Right ventricle myocardium superior (tissue), 1 donor: ENCODE data around the gene PDGFA. TPM values are rescaled to one million over a fixed set of nuclear protein-coding genes. Genes with fewer than 3 reads are reported as not detected.

Source experiments
- ATAC-seq: fragments of 200-7000 bp; cut with Tn5 transposase; one replicate; pipeline ENCODE4 v1.9.1; 2020; ENCODE audit warnings: mild to moderate bottlenecking; ENCODE audit not compliant: poor library complexity
- DNase-seq: peaks from one replicate; pipeline ENCODE4 v3.0.0-alpha.2; 2020
- intact Hi-C: fragments of 100-400 bp; cut with DNase I; formaldehyde crosslinking; loops from one replicate; pipeline ENCODE4 v1.11.2; 2022
- long read RNA-seq: library from polyadenylated mRNA; unstranded; transcript quantifications from one replicate; pipeline ENCODE4 v2.0.0, GENCODE V29; 2021
- total RNA-seq: library from RNA; stranded (reverse); fragmentation: NEBNext Ultra II Directional; extraction: Animal tissue kit (Norgen Biotek cat#: 25700); gene quantifications from one replicate; pipeline ENCODE4 v1.2.1, GENCODE V29; 2021
- donor health status: DM: no; HTN: yes; CAD: no; lungs with severe emphysema.

PDGFA gene
- 34.5 TPM for total RNA-seq
- long read RNA-seq, transcript PDGFA-203 (6 exons, 2,305 nt): major isoform, 10 of 25 reads
- long read RNA-seq, partial matches to known transcripts: 0 of 25 reads
- long read RNA-seq, other reads (novel, unspliced or antisense): 15 of 25 reads

DNA sequence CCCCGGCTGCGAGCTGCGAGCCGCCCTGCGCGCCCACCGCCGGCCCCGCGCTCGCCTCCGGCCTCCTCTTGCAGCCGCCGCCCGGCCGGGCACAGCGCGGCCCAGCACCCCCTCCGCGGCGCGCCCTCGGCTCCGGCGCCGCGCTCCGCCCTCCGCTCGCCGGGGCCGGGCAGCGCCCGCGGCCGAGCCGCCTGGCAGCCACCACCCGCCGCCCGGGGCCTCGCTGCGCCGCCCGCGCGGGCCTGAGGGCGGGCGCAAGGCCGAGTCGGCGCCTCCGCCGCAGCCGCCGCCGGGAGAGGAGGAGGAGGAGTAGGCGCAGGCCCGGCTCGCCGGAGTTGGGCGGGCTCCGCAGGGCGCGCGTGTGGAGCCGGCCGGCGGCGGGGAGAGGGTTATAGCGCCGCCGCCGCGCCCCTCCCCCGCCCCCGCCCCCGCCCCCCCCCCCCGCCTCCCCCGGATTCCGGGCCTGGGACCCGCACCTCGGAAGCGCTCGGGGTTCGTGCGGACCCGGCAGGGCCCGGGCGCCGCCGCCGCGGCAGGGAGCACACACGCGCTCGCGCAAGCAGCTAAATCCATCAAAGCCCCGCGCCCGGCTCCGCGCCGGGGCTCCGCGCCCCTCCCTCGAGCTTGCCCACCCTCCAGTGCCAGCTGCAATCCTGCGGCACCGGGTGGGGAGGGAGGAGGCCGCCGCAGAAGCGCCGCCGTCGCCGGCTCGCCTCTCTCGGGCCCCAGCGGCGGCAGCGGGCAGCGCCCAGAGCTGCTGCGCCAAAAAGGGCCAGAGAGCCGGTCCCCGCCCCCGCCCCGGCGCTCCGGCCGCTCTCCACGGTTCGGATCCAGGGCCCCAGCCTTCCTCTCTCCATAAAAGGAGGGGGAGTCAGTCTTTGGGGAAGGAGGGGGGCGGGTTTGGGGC is at the start of gene PDGFA:
Gene PDGFA, minus strand, starts transcription at position 363 of the 907 bp plus-strand sequence. CDS start 845 bp downstream, outside the sequence.
- ATAC-seq (peak; percentile 32), DNase-seq (peak; percentile 74)
- intact Hi-C loops: loop anchor here (5.0 to 10.0 kb wide), 3 partner anchors 125 to 213 kb away; no protein-coding TSS in a partner anchor

- intact Hi-C loops: no loop called here
- DNase-seq (peak; percentile 60), ATAC-seq (peak; percentile 73)
These were observed 48.6 kb upstream of the PDGFA start for GRCh38 chr7:568031-568951.

- intact Hi-C loops: no loop called here
- DNase-seq (no peak), ATAC-seq (no peak)
These were observed 47.7 kb upstream of the PDGFA start for GRCh38 chr7:567305-567883.

DNA sequence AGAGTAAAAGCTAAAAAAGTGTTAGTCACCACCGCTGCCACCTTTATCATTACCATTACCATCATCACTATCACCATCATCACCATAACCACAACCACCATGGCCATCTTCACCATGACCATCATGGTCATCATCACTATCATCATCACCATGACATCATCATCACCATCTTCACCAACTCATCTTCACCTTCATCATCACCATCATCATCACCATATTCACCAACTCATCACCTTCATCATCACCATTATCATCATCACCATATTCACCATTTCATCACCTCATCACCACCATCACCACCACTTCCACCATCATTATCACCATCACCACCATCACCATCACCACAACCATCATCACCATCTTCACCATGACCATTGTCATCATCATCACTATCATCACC is 46.5 kb upstream of the PDGFA start:
- DNase-seq (no peak), ATAC-seq (no peak)
- intact Hi-C loops: no loop called here

DNA sequence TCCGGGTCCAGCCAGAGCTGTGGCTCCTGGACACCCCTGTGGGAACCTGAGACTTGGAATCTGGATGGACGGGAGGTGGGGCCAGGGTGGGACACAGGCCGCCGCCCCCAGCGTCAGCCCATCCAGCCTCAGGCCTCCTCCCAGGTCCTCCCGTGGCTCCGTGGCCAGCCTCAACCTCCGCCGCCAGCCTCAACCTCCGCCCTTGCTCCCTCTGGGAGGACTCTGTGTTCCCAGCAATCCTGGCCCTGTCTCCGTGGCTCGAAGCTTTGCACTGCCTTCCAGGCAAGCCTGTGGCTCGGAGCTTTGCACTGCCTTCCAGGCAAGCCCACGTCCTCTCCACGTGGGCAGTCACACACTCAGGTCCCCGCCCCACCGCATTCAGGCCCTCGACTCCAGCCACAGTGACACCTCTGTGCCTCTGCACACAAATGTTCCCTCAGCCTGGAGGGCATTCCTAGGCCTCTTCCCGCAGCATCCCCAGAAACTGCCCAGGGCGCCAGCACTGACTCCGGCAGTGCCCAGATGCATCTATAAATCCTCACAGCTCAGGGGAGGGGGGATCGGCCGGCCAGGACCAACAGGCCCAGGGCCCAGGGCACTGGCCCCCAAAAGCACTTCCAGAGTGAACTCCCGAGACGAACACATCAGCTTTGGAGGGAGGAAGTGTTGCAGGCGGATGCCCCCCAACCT is 44.7 kb upstream of the PDGFA start:
- intact Hi-C loops: no loop called here
- no peak for DNase-seq
- no peak for ATAC-seq

DNA sequence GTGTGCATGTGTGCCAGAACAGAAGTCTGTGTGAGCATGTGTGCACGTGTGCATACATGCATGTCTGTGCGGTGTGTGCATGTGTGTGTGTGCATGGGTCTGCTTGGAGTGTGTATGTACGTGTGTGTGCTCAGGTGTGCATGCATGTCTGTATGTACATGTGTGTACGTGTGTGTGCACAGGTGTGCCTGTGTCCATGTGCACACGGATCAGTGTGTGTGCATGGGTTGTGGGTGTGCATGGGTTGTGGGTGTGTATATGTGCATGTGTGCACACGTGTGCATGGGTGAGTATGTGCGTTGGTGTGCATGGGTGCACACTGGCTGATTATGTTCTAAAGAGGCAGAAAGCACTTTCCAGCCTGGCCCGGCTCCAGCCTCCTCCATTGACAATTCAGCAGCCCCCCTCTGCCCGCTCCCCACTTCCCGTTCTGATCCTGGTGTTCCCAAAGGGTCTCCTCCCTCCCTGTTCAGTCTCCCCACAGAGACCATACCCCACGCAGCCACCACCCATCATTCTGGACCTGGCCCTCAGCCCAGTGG is 44.1 kb upstream of the PDGFA start:
- ATAC-seq: no peak
- intact Hi-C loops: no loop called here
- DNase-seq: no peak

- DNase-seq (no peak), ATAC-seq (no peak)
- intact Hi-C loops: no loop called here
These were observed 43.4 kb upstream of the PDGFA start for GRCh38 chr7:562789-563628.

GRCh38 chr7:562374-562675 is 42.7 kb upstream of the PDGFA start:
- intact Hi-C loops: no loop called here
- no peak for ATAC-seq
- DNase-seq: no peak

DNA sequence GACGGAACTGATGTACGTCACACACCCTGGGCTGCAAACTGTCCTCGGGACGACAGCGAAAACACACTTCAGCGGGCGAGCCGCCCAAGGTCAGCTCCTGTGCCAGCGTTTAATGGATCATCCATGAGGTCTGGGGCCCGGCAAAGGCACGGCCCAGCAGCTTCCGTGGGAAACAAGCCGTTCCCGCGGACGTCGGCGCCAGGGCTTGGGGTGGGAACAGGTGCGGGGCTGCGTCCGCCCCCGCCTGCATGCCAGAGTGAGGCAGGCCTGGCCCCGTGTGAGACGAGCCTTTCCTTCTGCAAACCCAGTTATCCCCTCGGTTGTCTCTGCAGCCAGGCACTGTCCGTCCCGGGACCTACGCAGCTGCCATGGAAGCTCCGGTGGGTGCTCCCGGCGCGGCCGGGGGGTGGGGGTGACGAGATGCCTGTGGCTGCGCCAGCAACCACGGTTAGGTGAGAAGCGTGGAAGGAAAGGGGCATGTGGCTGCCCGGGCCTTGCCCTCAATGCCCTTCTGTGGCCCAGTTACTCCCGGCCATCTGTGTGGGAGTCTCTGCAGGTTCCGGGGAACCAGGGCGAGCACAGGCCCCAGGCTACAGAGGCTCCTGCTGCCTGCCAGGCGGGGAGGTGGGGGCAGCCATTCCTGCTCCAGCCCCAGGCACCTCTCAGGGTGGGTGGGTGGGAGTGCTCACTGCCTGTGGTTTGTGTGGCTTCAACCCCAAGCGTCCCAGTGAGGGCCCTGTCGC is 42.2 kb upstream of the PDGFA start:
- intact Hi-C loops: no loop called here
- ATAC-seq (peak; percentile 69), DNase-seq (no peak)

- DNase-seq: no peak
- intact Hi-C loops: no loop called here
- ATAC-seq: no peak
These were observed 41.5 kb upstream of the PDGFA start for GRCh38 chr7:560966-561630.

- no peak for DNase-seq
- ATAC-seq: no peak
- intact Hi-C loops: no loop called here
These were observed 39.7 kb upstream of the PDGFA start for GRCh38 chr7:559396-559705.

DNA sequence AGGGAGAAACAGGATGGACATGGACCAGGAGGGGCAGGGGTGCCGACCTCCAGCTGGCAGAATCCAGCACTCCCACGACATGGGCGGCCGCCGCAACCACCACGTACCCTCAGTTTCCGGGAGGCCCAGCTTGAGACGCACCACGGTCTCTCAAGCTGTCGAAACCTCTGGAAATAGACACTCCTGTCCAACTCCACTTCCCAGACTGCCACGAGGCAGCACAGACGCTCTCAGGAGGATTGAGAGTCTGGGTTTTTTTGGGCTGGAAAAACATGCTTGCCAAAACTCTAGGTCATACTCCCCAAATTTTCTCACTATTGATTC is 37.9 kb upstream of the PDGFA start:
- DNase-seq (no peak), ATAC-seq (no peak)
- intact Hi-C loops: no loop called here

GRCh38 chr7:556837-557557 is 37.4 kb upstream of the PDGFA start:
- intact Hi-C loops: no loop called here
- ATAC-seq: no peak
- DNase-seq: no peak

DNA sequence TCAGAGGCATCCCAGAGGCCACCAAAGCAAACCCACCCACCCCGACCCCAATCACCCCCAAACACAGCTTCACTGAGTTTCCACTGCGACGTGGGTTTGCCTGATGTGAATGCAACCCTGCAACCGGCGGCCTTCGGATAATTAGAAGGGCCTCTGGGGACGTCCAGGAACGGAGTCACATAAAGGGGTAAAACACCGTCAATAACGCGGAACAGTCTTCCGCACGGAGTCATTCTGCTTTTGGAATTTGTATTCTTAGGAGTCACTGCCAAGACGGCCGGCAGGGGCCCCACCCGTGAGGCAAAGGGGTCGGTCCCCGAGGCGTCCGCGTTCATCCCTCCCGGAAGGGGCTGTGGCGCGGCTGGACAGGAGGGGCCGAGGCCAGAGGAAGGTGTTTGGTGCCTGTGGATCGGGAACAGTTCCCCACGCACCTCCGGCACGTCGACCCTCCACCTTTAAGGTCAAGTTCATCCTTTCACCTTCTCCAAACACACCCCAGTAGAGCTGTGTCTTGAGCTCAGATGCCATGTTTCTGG is 36.7 kb upstream of the PDGFA start:
- DNase-seq (no peak), ATAC-seq (no peak)
- intact Hi-C loops: no loop called here

GRCh38 chr7:555551-556160 is 36.0 kb upstream of the PDGFA start:
- intact Hi-C loops: no loop called here
- DNase-seq: no peak
- no peak for ATAC-seq
